Activated CD4-positive, alpha-beta memory T cell treated with anti-CD3 and anti-CD28 coated beads for 36 hours (primary cell): Measurements from ENCODE around the gene FAM9C. TPM values are rescaled to one million over a fixed set of nuclear protein-coding genes. Genes with fewer than 3 reads are reported as not detected.

Experiments used
- CTCF ChIA-PET: fragments of 350-600 bp; sonication (Branson Sonifier 250); formaldehyde crosslinking; loops from one replicate; lab custom pipeline; 2021; ENCODE audit warnings: antibody characterized with exemption, inconsistent platforms; lab: Charles Lee
- POLR2A ChIA-PET: fragments of 350-600 bp; sonication (Branson Sonifier 250); formaldehyde crosslinking; loops from one replicate; lab custom pipeline; 2021; ENCODE audit warnings: antibody characterized with exemption; lab: Charles Lee
- DNase-seq: peaks from one replicate; pipeline ENCODE4 v3.0.0-alpha.2; 2020
- H3K27ac Mint-ChIP-seq: one replicate; pipeline ENCODE4 v1.8.0; 2021; ENCODE audit warnings: mixed read lengths
- H3K27me3 Mint-ChIP-seq: one replicate; pipeline ENCODE4 v1.8.0; 2021; ENCODE audit warnings: mixed read lengths
- H3K36me3 Mint-ChIP-seq: one replicate; pipeline ENCODE4 v1.8.0; 2021; ENCODE audit warnings: mixed read lengths
- H3K4me1 Mint-ChIP-seq: one replicate; pipeline ENCODE4 v1.8.0; 2021; ENCODE audit warnings: low read depth, mixed read lengths
- H3K4me3 Mint-ChIP-seq: one replicate; pipeline ENCODE4 v1.8.0; 2021; ENCODE audit warnings: mild to moderate bottlenecking, mixed read lengths
- H3K9me3 Mint-ChIP-seq: one replicate; pipeline ENCODE4 v1.8.0; 2021; ENCODE audit warnings: mixed read lengths
- intact Hi-C: fragments of 100-400 bp; cut with micrococcal nuclease; formaldehyde crosslinking; loops from one replicate; pipeline ENCODE4 v1.15.1; 2023
- total RNA-seq, 2 experiments: library from RNA; stranded (reverse); gene quantifications; one replicate each; pipeline ENCODE4 v1.2.3, GENCODE V29; 2021

Gene FAM9C
- total RNA-seq, 2 experiments from 2014 or later, result 0.05 TPM; not detected in 1

- no peaks in the 10 kb centered on the region for H3K27me3 Mint-ChIP-seq
- H3K4me3 Mint-ChIP-seq, result no peak overlapping the region
- peak; percentile 52 for DNase-seq
- H3K9me3 Mint-ChIP-seq, result no peaks in the 10 kb centered on the region
- no peaks in the 10 kb centered on the region for H3K36me3 Mint-ChIP-seq
- ChIA-PET CTCF (interaction anchor here (1.0 to 4.5 kb wide), 6 partner anchors 24 to 90 kb away, joined by 3 to 20 read pairs (median 3); no protein-coding TSS in a partner anchor), POLR2A (interaction anchor here (0.9 to 6.2 kb wide), 4 partner anchors 17 to 90 kb away, joined by 3 to 71 read pairs (median 10); partner anchors contain the start of gene TMSB4X)
- H3K4me1 Mint-ChIP-seq, result peaks cover 72% of the 10 kb centered on the region
- peak overlapping the region; percentile 75 for H3K27ac Mint-ChIP-seq
- intact Hi-C loops, result loop anchor here (1.0 kb wide), 1 partner anchor 24 kb away; no protein-coding TSS in a partner anchor
Measured at GRCh38 chrX:13001961-13002671, 42.3 kb downstream of the FAM9C start.

GRCh38 chrX:13001097-13001496 is 43.3 kb downstream of the FAM9C start:
- H3K4me1 Mint-ChIP-seq, result peaks cover 72% of the 10 kb centered on the region
- POLR2A ChIA-PET, result interaction anchor here (1.0 to 6.2 kb wide), 5 partner anchors 26 to 91 kb away, joined by 3 to 71 read pairs (median 15); partner anchors contain the start of gene TMSB4X
- intact Hi-C loops, result no loop called here

GRCh38 chrX:13000301-13000811 is 44.1 kb downstream of the FAM9C start:
- Mint-ChIP-seq H3K36me3 (no peaks in the 10 kb centered on the region), H3K4me1 (peaks cover 70% of the 10 kb centered on the region), H3K27me3 (no peaks in the 10 kb centered on the region), H3K9me3 (no peaks in the 10 kb centered on the region), H3K27ac (peak overlapping the region; percentile 94), H3K4me3 (peak overlapping the region; percentile 60)
- ChIA-PET CTCF (interaction anchor here (1.0 to 4.5 kb wide), 6 partner anchors 13 to 92 kb away, joined by 3 to 22 read pairs (median 9); no protein-coding TSS in a partner anchor), POLR2A (interaction anchor here (1.2 to 6.2 kb wide), 6 partner anchors 15 to 92 kb away, joined by 5 to 71 read pairs (median 16); partner anchors contain the start of gene TMSB4X)
- intact Hi-C loops, result loop anchor here (1.0 kb wide), 2 partner anchors 50 to 87 kb away; no protein-coding TSS in a partner anchor
- peak; percentile 59 for DNase-seq

More at GRCh38 chrX:13001097-13001496, 43.3 kb downstream of the FAM9C start:
- peak overlapping the region; percentile 94 for H3K27ac Mint-ChIP-seq
- CTCF ChIA-PET, result interaction anchor here (1.0 to 4.5 kb wide), 5 partner anchors 25 to 91 kb away, joined by 3 to 22 read pairs (median 12); no protein-coding TSS in a partner anchor
- no peak for DNase-seq
- H3K4me3 Mint-ChIP-seq, result peak overlapping the region; percentile 29
- H3K27me3 Mint-ChIP-seq, result no peaks in the 10 kb centered on the region
- no peaks in the 10 kb centered on the region for H3K36me3 Mint-ChIP-seq
- no peaks in the 10 kb centered on the region for H3K9me3 Mint-ChIP-seq

GRCh38 chrX:12999422-12999821 is 45.0 kb downstream of the FAM9C start:
- DNase-seq, result peak; percentile 74
- peak overlapping the region; percentile 60 for H3K4me3 Mint-ChIP-seq
- no peaks in the 10 kb centered on the region for H3K36me3 Mint-ChIP-seq
- intact Hi-C loops, result loop anchor here (1.0 to 2.0 kb wide), 2 partner anchors 14 to 93 kb away; no protein-coding TSS in a partner anchor
- no peaks in the 10 kb centered on the region for H3K27me3 Mint-ChIP-seq
- peak overlapping the region; percentile 94 for H3K27ac Mint-ChIP-seq
- ChIA-PET POLR2A (interaction anchor here (0.8 to 6.2 kb wide), 10 partner anchors 14 to 92 kb away, joined by 5 to 71 read pairs (median 8); partner anchors contain the start of gene TMSB4X), CTCF (interaction anchor here (1.0 to 4.5 kb wide), 9 partner anchors 14 to 93 kb away, joined by 3 to 22 read pairs (median 6); no protein-coding TSS in a partner anchor)
- H3K9me3 Mint-ChIP-seq, result no peaks in the 10 kb centered on the region
- H3K4me1 Mint-ChIP-seq, result peaks cover 63% of the 10 kb centered on the region

- peaks cover 63% of the 10 kb centered on the region for H3K4me1 Mint-ChIP-seq
Measured at GRCh38 chrX:12997906-12998687, 46.3 kb downstream of the FAM9C start.

GRCh38 chrX:12996934-12997435 is 47.4 kb downstream of the FAM9C start:
- ChIA-PET CTCF (interaction anchor here (1.2 to 2.2 kb wide), 4 partner anchors 9 to 95 kb away, joined by 3 to 7 read pairs (median 6); no protein-coding TSS in a partner anchor), POLR2A (interaction anchor here (1.8 to 6.2 kb wide), 5 partner anchors 12 to 90 kb away, joined by 4 to 71 read pairs (median 6); partner anchors contain the start of gene TMSB4X)
- Mint-ChIP-seq H3K36me3 (no peaks in the 10 kb centered on the region), H3K27ac (peak overlapping the region; percentile 95), H3K9me3 (no peaks in the 10 kb centered on the region), H3K4me3 (no peak overlapping the region), H3K27me3 (no peaks in the 10 kb centered on the region), H3K4me1 (peaks cover 60% of the 10 kb centered on the region)
- intact Hi-C loops, result no loop called here
- no peak for DNase-seq

More at GRCh38 chrX:12997906-12998687, 46.3 kb downstream of the FAM9C start:
- intact Hi-C loops, result loop anchor here (2.0 kb wide), 1 partner anchor 95 kb away; no protein-coding TSS in a partner anchor
- ChIA-PET POLR2A (interaction anchor here (0.8 to 6.2 kb wide), 7 partner anchors 13 to 94 kb away, joined by 3 to 71 read pairs (median 6); partner anchors contain the start of gene TMSB4X), CTCF (interaction anchor here (0.7 to 3.2 kb wide), 8 partner anchors 11 to 93 kb away, joined by 3 to 22 read pairs (median 6); no protein-coding TSS in a partner anchor)
- Mint-ChIP-seq H3K36me3 (no peaks in the 10 kb centered on the region), H3K27ac (peak overlapping the region; percentile 95), H3K9me3 (no peaks in the 10 kb centered on the region), H3K4me3 (peak overlapping the region; percentile 51), H3K27me3 (no peaks in the 10 kb centered on the region)
- DNase-seq, result peak; percentile 36

- no peak for DNase-seq
- Mint-ChIP-seq H3K36me3 (no peaks in the 10 kb centered on the region), H3K9me3 (no peaks in the 10 kb centered on the region), H3K4me3 (no peak overlapping the region), H3K27me3 (no peaks in the 10 kb centered on the region), H3K4me1 (peaks cover 57% of the 10 kb centered on the region), H3K27ac (no peak overlapping the region)
- POLR2A ChIA-PET, result no interaction called here
- intact Hi-C loops, result no loop called here
- CTCF ChIA-PET, result interaction anchor here (1.6 kb wide), 1 partner anchor 48 kb away, joined by 5 read pairs; no protein-coding TSS in a partner anchor
Measured at GRCh38 chrX:12994321-12994720, 50.1 kb downstream of the FAM9C start.

GRCh38 chrX:12993826-12994225 is 50.6 kb downstream of the FAM9C start:
- Mint-ChIP-seq H3K27me3 (no peaks in the 10 kb centered on the region), H3K4me1 (peaks cover 59% of the 10 kb centered on the region), H3K9me3 (no peaks in the 10 kb centered on the region), H3K36me3 (no peaks in the 10 kb centered on the region), H3K4me3 (no peak overlapping the region), H3K27ac (no peak overlapping the region)
- ChIA-PET CTCF (interaction anchor here (1.6 kb wide), 1 partner anchor 47 kb away, joined by 5 read pairs; no protein-coding TSS in a partner anchor), POLR2A (interaction anchor here (1.2 kb wide), 1 partner anchor 15 kb away, joined by 3 read pairs; no protein-coding TSS in a partner anchor)
- no peak for DNase-seq
- intact Hi-C loops, result no loop called here

- ChIA-PET POLR2A (interaction anchor here (1.2 kb wide), 1 partner anchor 14 kb away, joined by 3 read pairs; no protein-coding TSS in a partner anchor), CTCF (interaction anchor here (1.6 kb wide), 1 partner anchor 46 kb away, joined by 5 read pairs; no protein-coding TSS in a partner anchor)
- H3K4me1 Mint-ChIP-seq, result peaks cover 55% of the 10 kb centered on the region
- DNase-seq, result no peak
- H3K4me3 Mint-ChIP-seq, result no peak overlapping the region
- intact Hi-C loops, result no loop called here
- no peaks in the 10 kb centered on the region for H3K36me3 Mint-ChIP-seq
- H3K27ac Mint-ChIP-seq, result no peak overlapping the region
- H3K27me3 Mint-ChIP-seq, result no peaks in the 10 kb centered on the region
- no peaks in the 10 kb centered on the region for H3K9me3 Mint-ChIP-seq
Measured at GRCh38 chrX:12992544-12993118, 51.8 kb downstream of the FAM9C start.

GRCh38 chrX:12991575-12991974 is 52.8 kb downstream of the FAM9C start:
- Mint-ChIP-seq H3K27ac (no peak overlapping the region), H3K4me3 (no peak overlapping the region), H3K36me3 (no peaks in the 10 kb centered on the region), H3K4me1 (peaks cover 55% of the 10 kb centered on the region), H3K27me3 (no peaks in the 10 kb centered on the region), H3K9me3 (no peaks in the 10 kb centered on the region)
- intact Hi-C loops, result no loop called here
- DNase-seq, result no peak
- CTCF ChIA-PET, result no interaction called here
- POLR2A ChIA-PET, result interaction anchor here (0.6 kb wide), 1 partner anchor 734 kb away, joined by 3 read pairs; no protein-coding TSS in a partner anchor
